GM20000 (cell line): ENCODE measurements around the gene B3GNT3.

Experiments
- DNase-seq: peaks from one replicate; pipeline ENCODE4 v3.0.0; 2012; ENCODE audit warnings: low spot score
- TF ChIP-seq, protein P1 (sequence below): IDR thresholded peaks from 2 replicates; pipeline ENCODE4 v1.5.1; 2012; ENCODE audit warnings: mild to moderate bottlenecking, control low read depth; ENCODE audit errors: extremely low read depth, missing control alignments

The B3GNT3 gene

DNA sequence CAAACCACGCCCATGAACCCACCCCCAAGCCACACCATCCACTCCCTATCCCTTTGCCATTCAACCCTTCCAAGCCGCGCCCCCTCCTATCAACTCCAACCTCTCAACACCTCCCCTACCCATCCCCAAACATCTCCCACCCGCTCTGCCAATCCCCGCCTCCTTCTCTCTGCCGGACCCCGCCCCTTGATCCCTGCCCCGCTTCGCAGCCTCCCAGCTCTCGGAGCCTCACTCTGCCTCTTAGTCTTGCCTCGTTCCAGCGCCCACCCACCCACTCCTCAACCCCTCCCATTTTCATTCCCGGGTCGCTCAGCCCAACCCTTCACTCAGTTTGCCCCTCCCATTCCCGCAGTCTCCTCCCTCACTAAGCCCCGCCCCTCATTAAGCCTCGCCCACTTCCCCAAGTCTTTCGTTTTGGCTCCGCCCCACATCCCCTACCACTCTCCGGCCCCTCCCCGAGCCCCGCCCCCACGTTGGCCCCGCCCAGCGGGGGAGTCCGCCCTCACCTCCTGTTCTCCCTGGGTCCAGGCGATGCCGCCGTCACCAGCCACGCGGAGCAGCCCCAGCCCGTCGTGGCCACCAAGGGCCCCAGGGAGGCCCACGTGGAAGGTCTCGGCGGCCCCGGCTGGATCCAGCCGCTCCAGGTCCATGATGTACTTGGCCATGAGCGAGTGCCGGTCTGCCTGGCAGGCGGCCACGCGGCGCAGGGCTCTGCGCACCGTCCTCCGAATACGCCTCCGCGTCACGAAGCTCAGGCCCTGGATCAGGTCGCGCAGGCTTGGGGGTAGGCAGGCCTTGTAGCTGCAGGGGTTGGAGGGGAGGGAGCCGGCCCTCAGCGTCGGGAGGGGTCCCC, 47.1 kb downstream of the B3GNT3 start:
- TF ChIP-seq, protein P1, sequence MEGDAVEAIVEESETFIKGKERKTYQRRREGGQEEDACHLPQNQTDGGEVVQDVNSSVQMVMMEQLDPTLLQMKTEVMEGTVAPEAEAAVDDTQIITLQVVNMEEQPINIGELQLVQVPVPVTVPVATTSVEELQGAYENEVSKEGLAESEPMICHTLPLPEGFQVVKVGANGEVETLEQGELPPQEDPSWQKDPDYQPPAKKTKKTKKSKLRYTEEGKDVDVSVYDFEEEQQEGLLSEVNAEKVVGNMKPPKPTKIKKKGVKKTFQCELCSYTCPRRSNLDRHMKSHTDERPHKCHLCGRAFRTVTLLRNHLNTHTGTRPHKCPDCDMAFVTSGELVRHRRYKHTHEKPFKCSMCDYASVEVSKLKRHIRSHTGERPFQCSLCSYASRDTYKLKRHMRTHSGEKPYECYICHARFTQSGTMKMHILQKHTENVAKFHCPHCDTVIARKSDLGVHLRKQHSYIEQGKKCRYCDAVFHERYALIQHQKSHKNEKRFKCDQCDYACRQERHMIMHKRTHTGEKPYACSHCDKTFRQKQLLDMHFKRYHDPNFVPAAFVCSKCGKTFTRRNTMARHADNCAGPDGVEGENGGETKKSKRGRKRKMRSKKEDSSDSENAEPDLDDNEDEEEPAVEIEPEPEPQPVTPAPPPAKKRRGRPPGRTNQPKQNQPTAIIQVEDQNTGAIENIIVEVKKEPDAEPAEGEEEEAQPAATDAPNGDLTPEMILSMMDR, result no peak

DNA sequence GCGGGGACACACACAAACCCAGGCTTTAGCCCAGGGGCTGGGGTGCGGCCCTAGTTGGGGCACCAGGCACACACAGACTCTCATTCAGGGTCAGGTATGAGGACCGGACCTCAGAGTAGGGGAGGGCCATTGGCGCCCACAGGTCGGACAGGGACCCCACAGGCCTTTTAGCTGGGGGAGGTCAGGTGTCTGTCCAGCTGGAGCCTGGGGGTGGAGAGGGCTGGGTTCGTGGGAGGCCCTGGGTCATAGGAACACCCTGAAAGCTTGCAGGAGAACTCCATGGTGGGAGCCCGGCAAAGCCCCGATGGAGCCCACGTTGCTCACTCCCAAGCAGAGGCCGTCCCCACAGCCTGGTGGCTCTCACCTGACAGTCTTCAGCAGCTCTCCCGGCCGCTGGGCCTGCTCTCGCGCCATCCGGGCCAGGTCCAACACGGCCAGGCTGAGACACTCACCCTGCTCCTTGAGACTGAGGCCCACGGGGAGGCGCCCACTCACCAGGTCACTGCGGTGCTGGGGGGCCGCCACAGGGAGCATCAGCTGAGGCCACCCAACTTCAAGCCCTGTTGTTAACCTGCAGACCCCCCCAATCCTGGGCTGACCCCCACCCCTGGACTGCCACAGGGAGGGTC, 47.8 kb downstream of the B3GNT3 start:
- TF ChIP-seq, protein P1, result no peak
- no peak for DNase-seq

More for the DNA sequence above, 47.1 kb downstream of the B3GNT3 start:
- DNase-seq, result peak; percentile 72

DNA sequence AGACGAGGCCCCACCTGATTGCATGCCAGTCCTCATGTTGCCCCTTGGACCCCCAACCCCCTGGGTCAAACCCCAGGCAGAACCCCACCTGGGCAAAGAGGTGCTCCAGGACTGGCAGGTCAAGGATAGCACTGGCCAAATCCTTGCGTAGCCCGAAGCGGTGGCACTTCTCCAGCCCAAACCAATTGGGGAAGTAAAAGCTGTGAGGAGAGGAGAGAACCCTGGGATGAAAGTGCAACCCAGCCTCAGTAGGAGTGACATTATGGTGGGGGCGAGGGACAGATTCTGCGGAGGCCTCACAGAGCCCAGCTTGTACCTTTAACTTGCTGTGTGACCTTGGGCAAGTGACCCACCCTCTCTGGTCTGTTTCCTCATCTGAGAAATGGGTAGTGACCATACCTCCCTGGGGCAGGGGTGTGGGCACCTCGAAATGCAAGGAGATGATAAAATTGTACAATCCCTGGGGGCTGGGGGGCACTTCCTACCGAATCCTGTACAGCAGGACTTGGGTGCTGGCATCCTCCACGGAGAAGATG, 48.4 kb downstream of the B3GNT3 start:
- TF ChIP-seq, protein P1, result no peak

DNA sequence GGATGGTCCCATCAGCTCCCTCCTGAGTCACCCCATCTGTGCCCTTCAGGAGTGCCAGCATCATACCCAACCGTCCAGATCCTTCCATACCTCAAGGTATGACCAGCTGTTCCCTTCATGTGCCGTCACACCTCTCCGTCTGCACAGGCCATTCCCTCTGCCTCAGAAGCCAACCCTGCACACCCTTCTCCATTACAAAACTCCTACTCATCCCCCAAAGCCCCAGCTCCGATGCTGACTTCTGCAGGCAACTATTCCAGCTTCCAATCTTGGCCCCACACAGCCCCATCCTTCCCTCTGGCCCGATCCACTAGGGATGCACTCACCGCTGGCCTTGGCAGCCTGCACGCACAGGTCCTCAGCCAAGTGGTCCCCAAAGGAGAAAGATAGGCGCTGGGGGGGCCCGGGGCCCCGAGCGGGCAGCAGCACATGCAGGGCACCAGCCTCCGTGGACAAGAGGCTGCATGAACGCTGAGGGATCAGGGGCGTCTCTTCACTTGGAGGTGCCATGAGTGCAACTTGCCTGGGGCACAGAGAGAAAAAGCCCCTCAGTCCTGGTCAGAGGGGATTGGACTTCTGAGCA, 49.1 kb downstream of the B3GNT3 start:
- no peak for DNase-seq
- TF ChIP-seq, protein P1, result no peak

More for the DNA sequence above, 48.4 kb downstream of the B3GNT3 start:
- DNase-seq, result no peak

DNA sequence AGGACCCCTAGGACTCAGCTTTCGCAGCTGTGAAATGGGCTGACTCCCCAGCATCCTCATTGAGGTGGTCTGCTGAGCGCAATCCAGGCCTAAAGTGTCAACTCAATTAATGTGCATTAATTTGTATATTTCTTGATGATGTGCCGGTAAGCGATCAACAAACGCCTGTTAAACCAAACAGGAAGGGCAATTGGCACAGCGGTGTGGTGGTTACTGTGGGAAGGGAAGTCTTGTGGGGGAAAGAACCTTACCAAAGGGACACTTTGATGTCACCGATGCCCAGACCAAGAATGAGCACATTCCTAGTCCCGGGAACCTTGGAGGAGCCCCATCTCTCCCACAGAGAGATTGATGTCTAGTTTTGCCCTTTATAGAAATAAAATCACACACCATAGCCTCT, 51.2 kb downstream of the B3GNT3 start:
- TF ChIP-seq, protein P1, result no peak
- no peak for DNase-seq

DNA sequence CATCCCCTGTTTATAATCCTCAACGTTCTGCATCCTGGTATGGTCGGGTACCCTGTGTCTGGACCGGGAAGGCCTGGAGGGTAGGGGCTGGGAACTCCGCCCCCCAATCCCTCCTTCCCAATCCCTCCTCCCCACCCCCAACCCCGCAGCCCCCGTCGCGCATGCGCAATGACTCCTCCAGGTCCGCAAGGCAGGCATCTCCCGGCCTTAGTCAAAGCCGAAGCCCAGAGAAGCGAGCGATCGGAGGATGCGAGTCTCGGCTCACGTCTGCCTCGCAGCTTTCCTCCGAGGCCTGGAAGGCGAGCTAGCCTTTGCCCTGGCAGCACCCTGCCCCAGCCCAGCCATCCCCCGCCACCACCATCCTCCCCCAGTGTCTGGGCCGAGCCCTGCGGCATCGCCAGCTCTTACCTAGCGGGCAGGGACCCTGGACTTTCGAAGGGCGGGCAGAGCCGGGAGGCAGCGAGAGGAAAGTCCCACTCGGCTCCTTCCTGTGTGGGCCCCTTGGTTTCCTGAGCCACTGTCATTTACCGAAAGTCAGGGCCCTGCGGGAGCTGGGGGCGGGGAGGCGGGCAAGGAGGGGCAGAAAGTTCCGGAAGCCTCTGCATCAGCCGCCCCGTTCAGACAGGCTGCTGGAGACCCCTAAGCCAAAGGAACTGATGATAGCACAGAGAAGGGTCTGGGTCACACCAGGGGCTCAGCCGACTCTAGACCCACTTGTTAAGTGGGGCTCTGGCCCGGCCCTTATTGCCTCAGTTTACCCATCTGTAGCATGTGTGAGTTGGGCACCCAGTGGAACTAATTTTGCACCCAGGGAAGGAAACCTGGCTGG, 52.8 kb downstream of the B3GNT3 start, which contains the start of gene JAK3:
Gene JAK3 (minus strand): TSS at position 445 of the 829 bp plus-strand sequence. CDS start 3,565 bp downstream, outside the sequence.
- DNase-seq, result peak; percentile 89
- TF ChIP-seq, protein P1, result no peak
